Keratinocyte (primary cell): ENCODE data around the gene NME9.

Experiments used
- CTCF ChIP-seq, 3 experiments: IDR thresholded peaks in 1 of 3; conservative IDR thresholded peaks in 1 of 3; optimal IDR thresholded peaks in 1 of 3; 2 replicates in 2 of 3; 3 replicates in 1 of 3; pipeline versions ENCODE3 to v1.5.1; 2011; ENCODE audit warnings: low read length in 3 of 3, mild to moderate bottlenecking in 3 of 3, moderate library complexity in 2 of 3, control low read depth in 1 of 3, inconsistent platforms in 1 of 3; ENCODE audit not compliant: insufficient read depth in 2 of 3; ENCODE audit errors: extremely low read depth in 1 of 3
- EZH2 ChIP-seq: IDR thresholded peaks from one replicate; pipeline ENCODE4 v1.6.1; 2012; ENCODE audit warnings: inconsistent platforms, mild to moderate bottlenecking, low read length, moderate library complexity

GRCh38 chr3:138325990-138326389 is 3.7 kb downstream of the NME9 start:
- TF ChIP-seq CTCF (optimal IDR thresholded peaks at IDR 0.05 in 1 of 3, IDR thresholded peaks at IDR 0.05 in 1 of 3, conservative IDR thresholded peaks at IDR 0.05 in 1 of 3; ENCODE audit: extremely low read depth in 1 of 3, insufficient read depth in 2 of 3, low read length in 3 of 3) (no peak), EZH2 (no peak)
